ENCODE measurements around the gene EIPR1.

EIPR1 gene

DNA sequence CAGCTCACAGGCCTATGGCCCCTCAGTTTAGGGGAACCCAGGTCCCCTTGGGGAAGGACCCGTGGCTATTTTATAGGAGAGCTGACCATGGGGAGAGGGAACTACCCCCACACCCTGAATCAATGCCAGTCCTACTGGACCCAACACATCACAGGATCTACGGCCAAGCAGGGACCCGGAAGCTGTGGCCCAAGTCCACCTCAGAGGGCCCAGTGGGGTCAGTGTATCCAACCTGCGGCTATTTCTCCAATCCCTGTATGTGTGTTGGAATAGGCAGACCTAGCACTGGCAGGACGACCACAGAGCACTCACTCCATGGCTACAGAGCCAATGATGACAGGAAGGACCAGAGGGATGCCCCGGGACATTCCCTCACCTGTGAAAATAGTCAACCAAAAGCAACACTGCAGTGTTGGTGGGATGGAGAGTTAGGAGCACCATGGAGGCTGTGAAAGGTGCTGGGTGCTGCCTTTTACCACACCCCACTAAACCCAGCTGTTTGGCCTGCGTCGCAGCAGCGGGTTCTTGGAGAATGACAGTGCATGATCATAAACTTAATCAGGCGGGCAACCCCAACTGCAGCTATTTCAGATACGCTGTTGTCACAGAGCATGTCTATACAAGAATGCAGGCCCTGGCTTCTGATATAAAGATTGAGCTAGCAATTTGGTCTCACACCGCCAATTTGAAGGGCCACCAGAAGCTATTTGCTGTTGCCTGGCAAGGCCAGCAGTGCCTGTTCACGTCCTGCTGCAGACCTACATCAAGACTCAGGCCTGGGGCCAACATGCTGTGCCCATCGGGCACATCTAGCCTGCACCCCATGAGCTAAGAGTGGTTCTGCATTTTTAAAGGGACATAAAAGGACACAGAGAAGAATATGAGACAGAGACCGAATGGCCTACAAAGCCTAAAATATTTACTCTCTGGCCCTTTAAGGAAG is 110.4 kb downstream of the EIPR1 start:
- no peak for DNase-seq
- Mint-ChIP-seq H3K4me1 (no peaks in the 10 kb centered on the region), H3K4me3 (no peak overlapping the region), H3K27ac (no peak overlapping the region), H3K36me3 (peaks cover 14% of the 10 kb centered on the region), H3K27me3 (no peaks in the 10 kb centered on the region), H3K9me3 (no peaks in the 10 kb centered on the region)
- CTCF ChIA-PET = interaction anchor here (1.1 kb wide), 1 partner anchor 14 kb away, joined by 4 read pairs; no protein-coding TSS in a partner anchor

DNA sequence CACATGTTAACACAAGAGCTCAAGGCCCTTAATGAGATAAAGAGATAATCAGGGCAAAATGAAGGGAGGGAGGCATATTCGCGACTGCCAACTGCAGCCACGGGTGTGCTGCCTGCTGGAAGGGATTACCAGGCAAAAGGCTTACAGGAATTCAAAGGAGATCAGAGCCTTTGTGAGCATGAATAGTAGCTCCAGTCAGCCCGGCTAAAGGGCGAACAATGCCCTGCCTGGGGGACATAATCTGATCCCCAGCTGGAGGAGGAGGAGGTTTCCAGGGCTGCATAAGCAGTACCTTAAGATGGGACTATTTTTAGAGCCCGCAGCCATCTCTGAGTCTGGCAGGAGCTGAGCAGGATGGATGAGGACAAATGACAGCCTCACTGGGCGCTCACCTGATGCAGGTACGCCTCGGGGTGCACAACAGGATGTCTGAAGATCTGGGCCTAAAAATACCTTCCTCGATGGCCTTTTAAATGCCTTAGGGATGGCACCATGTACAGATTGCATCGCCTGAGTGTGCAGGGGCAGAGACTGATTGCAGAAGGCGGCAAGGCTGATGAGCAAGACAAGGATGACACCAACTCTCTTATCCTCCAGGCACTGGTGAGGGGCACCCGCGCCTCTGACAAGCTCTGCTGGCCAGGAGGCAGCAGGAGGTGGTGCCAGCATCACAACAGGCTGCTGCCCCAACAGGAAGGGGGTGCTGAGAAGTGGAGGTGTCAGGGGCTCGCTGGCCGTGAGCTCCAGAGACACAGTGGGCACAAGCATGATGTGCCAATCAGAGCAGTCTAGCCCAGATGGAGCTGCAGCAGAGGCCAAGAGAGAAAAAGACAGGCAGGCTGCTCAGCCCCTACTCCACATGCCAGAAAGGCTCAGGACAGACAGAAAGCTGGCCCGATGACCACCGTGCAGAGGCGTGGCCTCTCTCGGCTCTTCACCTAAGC is 111.4 kb downstream of the EIPR1 start:
- CTCF ChIA-PET = interaction anchor here (1.1 kb wide), 1 partner anchor 13 kb away, joined by 4 read pairs; no protein-coding TSS in a partner anchor
- Mint-ChIP-seq H3K4me3 (no peak overlapping the region), H3K27me3 (no peaks in the 10 kb centered on the region), H3K27ac (no peak overlapping the region), H3K36me3 (peaks cover 12% of the 10 kb centered on the region), H3K4me1 (no peaks in the 10 kb centered on the region), H3K9me3 (no peaks in the 10 kb centered on the region)
- no peak for DNase-seq

DNA sequence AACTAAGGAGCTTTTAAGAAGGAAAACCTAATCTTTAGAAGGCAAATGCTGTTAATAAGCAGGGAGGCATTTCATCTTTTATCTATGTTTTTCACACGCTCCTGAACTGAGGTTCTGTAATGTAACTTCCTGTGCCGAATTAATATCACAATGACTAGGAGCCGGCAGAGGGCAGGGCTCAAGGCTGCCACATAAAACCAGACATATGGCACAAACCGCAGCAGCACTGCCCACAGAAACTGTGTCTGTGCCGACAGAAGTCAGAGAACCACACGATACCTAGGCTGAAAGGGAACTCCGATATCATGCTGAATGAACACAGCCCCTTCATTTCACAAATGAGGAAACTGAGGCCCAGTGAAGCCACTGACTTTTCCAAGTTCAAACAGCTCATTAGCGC is 112.1 kb downstream of the EIPR1 start:
- Mint-ChIP-seq H3K4me3 (no peak overlapping the region), H3K36me3 (peaks cover 9% of the 10 kb centered on the region), H3K9me3 (no peaks in the 10 kb centered on the region), H3K27me3 (no peaks in the 10 kb centered on the region), H3K27ac (no peak overlapping the region), H3K4me1 (no peaks in the 10 kb centered on the region)
- CTCF ChIA-PET = no interaction called here
- no peak for DNase-seq

DNA sequence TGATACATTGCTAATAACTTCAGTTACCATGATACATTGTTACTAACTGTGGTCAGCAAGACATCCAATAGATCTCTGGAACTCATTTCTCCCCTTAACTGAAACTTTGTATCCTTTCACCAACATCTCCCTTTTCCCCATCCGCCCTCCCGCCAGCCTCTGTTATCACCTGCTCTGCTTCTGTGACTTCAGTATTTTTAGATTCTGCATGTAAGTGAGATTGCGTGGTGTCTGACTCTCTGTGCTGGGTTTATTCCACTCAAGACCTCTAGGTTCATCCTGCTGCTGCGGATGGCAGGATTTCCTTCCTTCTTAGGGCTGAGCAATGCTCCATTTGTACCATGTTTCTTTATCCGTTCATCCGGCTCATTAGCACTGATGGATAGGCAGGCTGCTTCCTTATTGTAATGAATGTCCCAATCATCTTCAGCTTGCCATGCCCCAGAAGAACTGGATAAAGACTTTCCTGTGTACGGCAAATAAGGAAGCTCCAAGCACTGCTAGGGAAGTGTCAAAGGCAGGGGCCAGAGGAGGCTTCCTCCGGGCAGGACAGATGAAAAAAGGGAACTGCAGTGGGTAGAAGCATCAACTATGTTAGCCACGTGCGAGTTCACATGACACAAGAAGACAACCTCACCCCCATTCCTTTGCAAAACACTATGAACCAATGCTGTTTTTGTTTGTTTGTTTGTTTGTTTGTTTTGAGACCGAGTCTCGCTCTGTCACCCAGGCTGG is 113.4 kb downstream of the EIPR1 start:
- H3K36me3 Mint-ChIP-seq = peaks cover 5% of the 10 kb centered on the region
- no peak overlapping the region for H3K27ac Mint-ChIP-seq
- H3K9me3 Mint-ChIP-seq = no peaks in the 10 kb centered on the region
- DNase-seq = no peak
- no peaks in the 10 kb centered on the region for H3K4me1 Mint-ChIP-seq
- no peak overlapping the region for H3K4me3 Mint-ChIP-seq
- no peaks in the 10 kb centered on the region for H3K27me3 Mint-ChIP-seq
- CTCF ChIA-PET = no interaction called here

DNA sequence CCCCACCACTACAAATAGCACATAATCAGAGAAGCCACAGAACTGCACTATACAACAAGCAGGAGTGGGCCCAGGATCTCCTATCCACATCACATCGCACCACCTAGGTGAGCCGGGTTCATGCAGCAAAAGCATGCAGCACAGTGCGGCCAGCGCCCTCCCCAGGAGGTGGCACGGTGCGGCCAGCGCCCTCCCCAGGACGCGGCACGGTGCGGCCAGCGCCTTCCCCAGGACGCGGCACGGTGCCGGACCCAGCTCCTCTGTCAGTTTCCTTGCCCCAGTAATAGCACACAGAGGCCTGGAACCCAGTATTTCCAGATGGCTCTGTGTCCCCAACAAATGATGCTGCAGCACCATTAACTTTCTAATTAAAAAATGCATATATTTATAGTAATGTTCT is 114.1 kb downstream of the EIPR1 start:
- no peak for DNase-seq
- Mint-ChIP-seq H3K36me3 (peaks cover 5% of the 10 kb centered on the region), H3K4me1 (no peaks in the 10 kb centered on the region), H3K9me3 (no peaks in the 10 kb centered on the region), H3K27me3 (no peaks in the 10 kb centered on the region), H3K4me3 (no peak overlapping the region), H3K27ac (no peak overlapping the region)
- CTCF ChIA-PET = no interaction called here

DNA sequence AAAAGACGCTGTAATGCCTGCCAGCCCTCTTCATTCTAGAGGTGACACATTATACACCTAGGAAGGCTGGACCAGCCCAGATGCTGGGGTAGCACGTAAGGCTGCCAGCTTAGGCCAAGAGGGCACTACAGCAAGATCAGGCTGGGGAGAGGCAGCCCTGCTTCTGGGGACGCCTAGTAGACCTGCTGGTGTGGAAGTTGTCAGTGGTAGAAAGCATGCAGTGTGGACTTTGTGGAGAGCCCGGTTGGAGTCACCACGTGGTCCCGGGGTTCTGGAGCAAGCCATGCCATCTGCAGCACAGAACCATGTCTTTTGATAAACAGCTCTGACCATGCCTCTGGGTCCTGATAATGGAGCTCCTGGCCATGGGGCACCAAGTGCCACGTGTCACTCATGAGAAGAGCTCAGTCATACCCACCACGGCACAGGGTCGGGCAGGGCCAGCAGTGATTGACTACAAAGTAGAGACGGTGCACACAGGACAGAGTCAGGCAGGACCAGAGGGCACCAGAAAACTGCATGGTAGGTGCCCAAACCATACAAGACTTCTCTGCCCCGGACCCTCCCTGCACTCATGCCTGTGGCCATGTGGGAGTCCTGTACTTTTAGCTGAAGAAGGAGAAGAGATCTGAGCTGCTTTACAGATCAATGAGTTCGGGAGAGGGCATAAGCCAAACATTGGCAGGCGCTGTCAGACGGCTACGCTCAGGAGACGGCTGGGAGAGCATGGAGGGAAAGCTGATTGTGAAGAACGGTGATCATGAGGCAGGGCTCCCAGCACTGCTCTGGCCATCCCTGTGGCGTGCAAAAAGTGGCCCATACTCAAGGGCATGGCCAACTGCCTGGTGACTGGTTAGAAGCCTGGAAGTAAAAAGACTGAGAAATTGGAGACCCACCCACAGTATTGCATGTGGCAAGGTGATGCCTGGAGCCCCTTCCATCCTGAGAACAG is 114.9 kb downstream of the EIPR1 start:
- no peak overlapping the region for H3K27ac Mint-ChIP-seq
- CTCF ChIA-PET = no interaction called here
- no peak for DNase-seq
- no peaks in the 10 kb centered on the region for H3K4me1 Mint-ChIP-seq
- peaks cover 5% of the 10 kb centered on the region for H3K36me3 Mint-ChIP-seq
- no peak overlapping the region for H3K4me3 Mint-ChIP-seq
- no peaks in the 10 kb centered on the region for H3K27me3 Mint-ChIP-seq
- H3K9me3 Mint-ChIP-seq = no peaks in the 10 kb centered on the region

DNA sequence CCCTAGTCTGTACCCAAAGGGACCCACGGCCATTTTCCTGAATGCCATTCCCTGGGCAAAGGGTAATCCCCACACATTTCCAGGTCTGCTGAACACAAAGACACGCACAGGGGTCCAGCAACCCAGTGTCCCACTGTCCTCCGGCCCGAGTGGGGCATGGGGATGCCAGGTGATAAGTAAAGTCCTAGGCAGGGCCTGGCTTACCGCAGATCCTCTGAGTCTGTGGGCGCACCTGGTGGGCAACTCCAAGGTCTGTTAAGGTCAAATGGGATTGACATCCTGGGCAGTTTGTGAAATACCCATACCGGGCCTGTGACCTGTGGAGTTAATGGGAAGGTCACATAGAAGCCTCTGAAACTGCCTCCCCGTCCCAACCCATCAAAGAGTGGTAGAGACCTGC is 116.1 kb downstream of the EIPR1 start:
- H3K4me3 Mint-ChIP-seq = no peak overlapping the region
- H3K4me1 Mint-ChIP-seq = no peaks in the 10 kb centered on the region
- H3K27me3 Mint-ChIP-seq = no peaks in the 10 kb centered on the region
- peaks cover 6% of the 10 kb centered on the region for H3K36me3 Mint-ChIP-seq
- no peak for DNase-seq
- H3K27ac Mint-ChIP-seq = no peak overlapping the region
- CTCF ChIA-PET = no interaction called here
- H3K9me3 Mint-ChIP-seq = no peaks in the 10 kb centered on the region

DNA sequence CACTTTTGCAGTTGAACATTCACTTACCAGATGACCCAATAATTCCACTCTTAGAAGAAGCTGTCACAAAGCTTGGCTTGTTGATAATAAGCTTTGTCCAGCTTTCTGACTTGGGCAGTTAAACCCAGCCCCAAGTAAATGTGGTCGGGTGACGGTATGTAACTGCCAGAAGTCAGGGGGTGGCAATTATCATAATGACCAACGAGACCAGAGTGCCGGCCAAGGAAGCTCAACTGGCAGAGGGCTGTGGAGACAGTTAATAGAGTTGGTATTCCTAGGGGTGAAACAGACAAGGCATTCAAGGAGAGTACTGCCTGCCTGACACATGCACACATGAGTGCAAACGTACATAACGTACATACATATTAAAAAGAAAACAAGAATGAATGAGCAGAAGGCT is 116.7 kb downstream of the EIPR1 start:
- DNase-seq = no peak
- CTCF ChIA-PET = no interaction called here
- H3K4me3 Mint-ChIP-seq = no peak overlapping the region
- peaks cover 6% of the 10 kb centered on the region for H3K36me3 Mint-ChIP-seq
- no peaks in the 10 kb centered on the region for H3K4me1 Mint-ChIP-seq
- H3K9me3 Mint-ChIP-seq = no peaks in the 10 kb centered on the region
- H3K27me3 Mint-ChIP-seq = no peaks in the 10 kb centered on the region
- H3K27ac Mint-ChIP-seq = no peak overlapping the region

DNA sequence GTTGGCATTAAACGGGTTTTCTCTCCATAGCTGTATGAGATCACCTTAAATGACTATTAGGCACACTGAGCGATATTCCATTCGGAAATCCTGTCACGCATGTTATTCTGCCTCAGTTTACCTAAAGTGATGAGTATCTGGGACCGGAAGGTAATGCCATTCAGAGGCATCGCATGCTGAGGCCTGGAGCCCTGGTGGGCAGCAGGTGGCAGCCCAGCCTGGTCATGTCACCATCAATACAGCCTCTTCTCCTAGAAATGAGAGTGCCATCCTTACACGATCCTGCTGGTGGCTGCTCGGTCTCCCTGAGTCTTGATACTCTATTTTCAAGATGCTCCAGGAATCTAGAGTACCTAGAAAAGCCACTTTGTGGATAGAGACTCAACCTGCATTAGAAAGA is 119.8 kb downstream of the EIPR1 start:
- Mint-ChIP-seq H3K36me3 (peaks cover 20% of the 10 kb centered on the region), H3K4me1 (no peaks in the 10 kb centered on the region), H3K27me3 (no peaks in the 10 kb centered on the region), H3K4me3 (no peak overlapping the region), H3K27ac (no peak overlapping the region), H3K9me3 (peaks cover 2% of the 10 kb centered on the region)
- no peak for DNase-seq
- CTCF ChIA-PET = no interaction called here

DNA sequence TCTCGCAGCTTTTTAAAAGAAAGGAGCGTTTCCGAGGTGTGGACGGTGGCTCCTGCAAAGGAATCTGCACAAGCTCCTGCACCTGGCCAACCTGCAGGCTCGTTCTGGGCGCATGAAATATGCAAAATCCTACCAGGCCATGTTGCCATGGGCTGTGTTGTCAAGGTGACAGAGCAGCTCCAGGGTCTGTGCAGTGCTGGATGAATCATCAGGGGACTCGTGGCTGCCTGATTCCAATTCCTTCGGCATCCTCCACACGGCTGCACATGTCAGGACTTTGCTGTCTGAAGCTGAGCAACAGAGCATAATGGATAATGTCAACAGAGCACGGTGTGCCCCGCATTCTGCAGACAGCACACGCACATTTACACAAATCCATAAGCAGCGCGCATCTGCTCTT is 120.5 kb downstream of the EIPR1 start:
- H3K36me3 Mint-ChIP-seq = peaks cover 20% of the 10 kb centered on the region
- no peak overlapping the region for H3K4me3 Mint-ChIP-seq
- no peaks in the 10 kb centered on the region for H3K4me1 Mint-ChIP-seq
- CTCF ChIA-PET = no interaction called here
- H3K27me3 Mint-ChIP-seq = no peaks in the 10 kb centered on the region
- no peak for DNase-seq
- peaks cover 2% of the 10 kb centered on the region for H3K9me3 Mint-ChIP-seq
- H3K27ac Mint-ChIP-seq = no peak overlapping the region

DNA sequence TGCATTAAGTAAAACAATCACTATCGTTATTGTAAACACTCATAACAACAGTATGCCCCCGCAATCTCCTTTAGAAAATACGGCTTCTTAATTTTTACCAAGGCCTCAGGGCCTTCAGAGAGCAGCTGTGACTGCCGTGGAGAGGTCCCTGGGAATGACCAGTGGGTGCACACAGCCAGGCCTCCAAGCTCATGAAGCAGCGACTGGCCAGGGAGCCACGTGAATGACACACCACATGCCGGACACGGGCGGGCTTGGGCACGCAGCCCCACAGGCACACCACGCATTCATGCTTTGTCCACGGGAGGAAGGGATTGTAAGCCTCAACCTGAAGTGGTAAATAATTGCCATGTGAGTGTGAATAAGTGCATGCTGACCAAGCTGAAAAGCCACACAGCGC is 121.0 kb downstream of the EIPR1 start:
- CTCF ChIA-PET = no interaction called here
- Mint-ChIP-seq H3K27ac (no peak overlapping the region), H3K4me3 (no peak overlapping the region), H3K4me1 (no peaks in the 10 kb centered on the region), H3K27me3 (no peaks in the 10 kb centered on the region), H3K9me3 (peaks cover 2% of the 10 kb centered on the region), H3K36me3 (peaks cover 25% of the 10 kb centered on the region)
- DNase-seq = no peak

DNA sequence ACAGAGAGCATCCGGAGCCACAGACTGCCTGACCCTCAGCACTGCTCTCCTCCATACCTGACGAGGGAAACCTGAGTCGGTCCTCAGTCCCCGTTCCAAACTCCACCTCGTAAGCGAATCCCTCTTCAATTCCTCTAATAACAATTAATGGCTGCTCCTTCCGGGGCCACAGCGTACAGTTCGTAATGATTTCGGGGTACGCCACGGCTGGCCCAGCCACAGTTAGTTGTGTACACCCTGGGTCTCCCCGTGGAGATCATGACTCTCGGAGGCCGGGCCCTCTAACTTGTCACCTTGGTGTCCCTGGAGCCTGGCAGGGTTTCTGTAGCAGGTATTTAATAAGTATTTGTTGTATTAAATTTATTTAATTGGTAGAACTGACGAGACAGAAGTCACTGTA is 121.5 kb downstream of the EIPR1 start:
- Mint-ChIP-seq H3K4me3 (no peak overlapping the region), H3K27me3 (no peaks in the 10 kb centered on the region), H3K27ac (no peak overlapping the region), H3K4me1 (no peaks in the 10 kb centered on the region), H3K36me3 (peaks cover 29% of the 10 kb centered on the region), H3K9me3 (peaks cover 2% of the 10 kb centered on the region)
- CTCF ChIA-PET = no interaction called here
- DNase-seq = no peak

DNA sequence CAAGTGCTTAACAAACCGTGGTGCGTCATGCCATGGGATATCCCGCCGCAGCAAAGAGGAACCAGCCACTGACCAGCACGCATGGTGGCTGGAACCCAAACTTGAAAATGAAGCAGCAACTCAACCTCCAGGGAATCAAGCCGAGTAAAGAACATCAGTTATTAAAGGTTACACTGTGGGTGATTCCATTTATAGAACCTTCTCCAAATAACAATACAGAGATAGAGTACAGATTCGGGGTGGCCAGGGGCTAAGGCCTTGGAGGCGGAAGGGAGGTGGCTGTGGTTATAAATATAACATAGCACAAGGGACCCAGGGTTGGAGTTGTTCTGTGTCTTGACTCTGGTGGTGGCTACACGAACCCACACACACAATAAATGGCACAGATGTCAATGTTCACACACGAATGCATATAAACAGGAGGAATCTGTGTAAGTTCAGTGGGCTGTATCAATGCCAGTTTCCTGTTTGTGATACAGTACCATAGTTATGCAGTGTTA is 123.1 kb downstream of the EIPR1 start:
- Mint-ChIP-seq H3K4me1 (no peaks in the 10 kb centered on the region), H3K36me3 (peaks cover 39% of the 10 kb centered on the region), H3K27ac (no peak overlapping the region), H3K27me3 (no peaks in the 10 kb centered on the region), H3K9me3 (peaks cover 10% of the 10 kb centered on the region), H3K4me3 (no peak overlapping the region)
- no peak for DNase-seq
- CTCF ChIA-PET = no interaction called here

All from activated naive CD4-positive, alpha-beta T cell treated with anti-CD3 and anti-CD28 coated beads, Interleukin-2, amount 10 ng/mL, durations not matched to agents 7 days and 5 days (primary cell).